Kidney epithelial cell (primary cell): ENCODE results near the gene CDC14B. TPM values are rescaled to one million over a fixed set of nuclear protein-coding genes. Genes with fewer than 3 reads are reported as not detected.

Experiments
- DNase-seq: peaks from one replicate; pipeline ENCODE4 v3.0.0-alpha.2; 2010; ENCODE audit warnings: low read depth
- H3K27me3 ChIP-seq: 2 replicates; pipeline ENCODE4 v1.6.0; 2011; ENCODE audit warnings: low read length; ENCODE audit not compliant: control insufficient read depth, insufficient read depth
- H3K36me3 ChIP-seq: 2 replicates; pipeline ENCODE4 v1.5.1; 2011; ENCODE audit warnings: low read length; ENCODE audit not compliant: control insufficient read depth, insufficient read depth
- H3K4me3 ChIP-seq: 2 replicates; pipeline ENCODE4 v1.5.1; 2011; ENCODE audit warnings: low read depth, mild to moderate bottlenecking, control low read depth, low read length
- CTCF ChIP-seq: IDR thresholded peaks from 2 replicates; pipeline ENCODE4 v1.5.1; 2011; ENCODE audit warnings: mild to moderate bottlenecking, moderate library complexity, low read length, control low read depth, inconsistent platforms; ENCODE audit not compliant: insufficient read depth, poor library complexity, severe bottlenecking
- total RNA-seq: library from RNA; depleted of rRNA; stranded (reverse); fragments of >200 nt; gene quantifications from 2 replicates; pipeline ENCODE4 v1.2.3, GENCODE V29; 2015

CDC14B gene
- total RNA-seq, 1 donor from 2014 or later: 25.5 TPM

DNA sequence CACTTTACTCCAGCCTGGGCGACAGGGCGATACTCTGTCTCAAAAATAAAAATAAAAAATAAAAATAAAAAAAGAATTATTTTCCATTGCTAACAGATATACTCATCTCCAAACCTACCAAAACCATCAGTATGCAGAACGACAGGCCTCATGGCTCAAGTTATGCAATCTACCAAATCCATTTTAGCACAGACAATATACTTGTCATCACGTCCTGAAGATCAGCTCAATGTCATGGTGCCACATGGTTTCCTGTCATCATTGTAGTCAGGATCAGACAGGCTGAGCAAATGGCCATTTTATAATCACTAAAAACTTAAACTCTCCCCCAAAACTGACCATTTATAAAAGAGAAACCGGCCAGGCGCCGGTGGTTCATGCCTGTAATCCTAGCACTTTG is 100.5 kb downstream of the CDC14B start:
- H3K36me3 ChIP-seq: no peaks in the 10 kb centered on the region
- DNase-seq: no peak
- no peak overlapping the region for H3K4me3 ChIP-seq
- H3K27me3 ChIP-seq: no peaks in the 10 kb centered on the region
- no peak for TF ChIP-seq CTCF

GRCh38 chr9:96515621-96516470 is 103.8 kb downstream of the CDC14B start:
- H3K27me3 ChIP-seq: no peaks in the 10 kb centered on the region
- H3K36me3 ChIP-seq: no peaks in the 10 kb centered on the region
- DNase-seq: no peak
- no peak for TF ChIP-seq CTCF
- H3K4me3 ChIP-seq: no peak overlapping the region

DNA sequence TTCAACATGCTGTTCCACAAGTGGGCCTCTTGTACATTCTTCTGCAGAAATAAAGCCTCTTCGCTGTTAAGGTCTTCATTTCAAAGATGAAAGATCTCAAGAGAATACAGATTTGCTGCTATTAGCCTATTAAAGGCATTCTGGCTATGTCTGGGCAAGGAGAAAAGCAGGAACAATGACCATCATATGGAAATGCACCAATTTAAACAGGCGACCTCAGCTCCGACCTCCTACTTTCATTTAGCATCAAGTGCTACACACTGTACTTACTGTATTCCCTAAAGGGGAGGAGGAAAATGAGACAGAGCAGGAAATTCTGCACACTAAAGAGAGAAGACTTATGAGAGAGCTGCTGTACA is 104.9 kb downstream of the CDC14B start:
- TF ChIP-seq CTCF: no peak
- Histone ChIP-seq H3K4me3 (no peak overlapping the region), H3K27me3 (no peaks in the 10 kb centered on the region), H3K36me3 (no peaks in the 10 kb centered on the region)
- no peak for DNase-seq

- Histone ChIP-seq H3K36me3 (no peaks in the 10 kb centered on the region), H3K4me3 (no peak overlapping the region), H3K27me3 (no peaks in the 10 kb centered on the region)
- TF ChIP-seq CTCF: no peak
- DNase-seq: no peak
These were observed 105.4 kb downstream of the CDC14B start for GRCh38 chr9:96514108-96514799.

GRCh38 chr9:96513622-96514021 is 106.0 kb downstream of the CDC14B start:
- Histone ChIP-seq H3K4me3 (no peak overlapping the region), H3K36me3 (no peaks in the 10 kb centered on the region), H3K27me3 (no peaks in the 10 kb centered on the region)
- DNase-seq: no peak
- no peak for TF ChIP-seq CTCF

DNA sequence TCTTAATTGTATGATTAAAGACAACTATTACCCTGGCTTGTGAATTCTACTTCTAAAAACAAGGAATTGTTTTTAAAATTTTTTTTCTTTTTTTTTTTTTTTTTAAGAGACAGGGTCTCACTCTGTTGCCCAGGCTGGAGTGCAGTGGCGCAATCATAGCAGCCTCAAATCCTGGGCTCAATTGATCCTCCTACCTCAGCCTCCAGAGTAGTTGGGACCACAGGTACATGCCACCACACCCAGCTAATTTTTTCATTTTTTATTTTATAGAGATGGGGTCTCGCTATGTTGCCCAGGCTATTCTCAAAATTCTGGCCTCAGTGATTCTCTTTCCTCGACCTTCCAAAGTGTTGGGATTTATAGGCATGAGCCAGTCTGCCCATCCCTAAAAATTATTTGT is 107.4 kb downstream of the CDC14B start:
- no peak for DNase-seq
- H3K27me3 ChIP-seq: no peaks in the 10 kb centered on the region
- no peak overlapping the region for H3K4me3 ChIP-seq
- no peak for TF ChIP-seq CTCF
- H3K36me3 ChIP-seq: no peaks in the 10 kb centered on the region
